NCI-H2107 treated with DMSO at 0.1 percent for 48 hours (cell line): ENCODE measurements around the gene ZFP92.

Experiments
- DNase-seq: peaks from one replicate; lab custom pipeline; 2025; ENCODE audit not compliant: unreplicated experiment; lab: John Stamatoyannopoulos, UW

Gene ZFP92

GRCh38 chrX:153438532-153438931 is 27.3 kb downstream of the ZFP92 start:
- peak; percentile 65 for DNase-seq

GRCh38 chrX:153439977-153440376 is 28.7 kb downstream of the ZFP92 start:
- no peak for DNase-seq

- peak; percentile 19 for DNase-seq
Measured at GRCh38 chrX:153440556-153441135, 29.4 kb downstream of the ZFP92 start.

GRCh38 chrX:153441296-153441695 is 30.0 kb downstream of the ZFP92 start:
- DNase-seq, result no peak

GRCh38 chrX:153441981-153442380 is 30.7 kb downstream of the ZFP92 start:
- no peak for DNase-seq

- no peak for DNase-seq
Measured at GRCh38 chrX:153442463-153442862, 31.2 kb downstream of the ZFP92 start.

- no peak for DNase-seq
Measured at GRCh38 chrX:153443476-153444332, 32.4 kb downstream of the ZFP92 start.

- DNase-seq, result no peak
Measured at GRCh38 chrX:153444333-153445011, 33.2 kb downstream of the ZFP92 start.

GRCh38 chrX:153445106-153445855 is 34.0 kb downstream of the ZFP92 start:
- DNase-seq, result no peak

GRCh38 chrX:153445856-153446635 is 34.8 kb downstream of the ZFP92 start, which contains the start of gene TREX2:
TREX2 (minus strand) TSS chrX:153446056; CDS start chrX:153445430, 626 bp downstream.
- DNase-seq, result no peak

GRCh38 chrX:153446636-153446936 is 35.3 kb downstream of the ZFP92 start:
- DNase-seq, result no peak

- no peak for DNase-seq
Measured at GRCh38 chrX:153446950-153447580, 35.8 kb downstream of the ZFP92 start.

- no peak for DNase-seq
Measured at GRCh38 chrX:153447581-153447960, 36.3 kb downstream of the ZFP92 start.

GRCh38 chrX:153448556-153449367 is 37.5 kb downstream of the ZFP92 start:
- no peak for DNase-seq

GRCh38 chrX:153449368-153450113 is 38.3 kb downstream of the ZFP92 start:
- no peak for DNase-seq

GRCh38 chrX:153450114-153450948 is 39.1 kb downstream of the ZFP92 start:
- DNase-seq, result no peak

GRCh38 chrX:153450949-153451277 is 39.6 kb downstream of the ZFP92 start:
- DNase-seq, result no peak
